SIG-M5 (cell line): Measurements from ENCODE around the gene CHAMP1.
"Not testable (repeated sequence)": the region's sequence is repeated elsewhere in the genome, so short reads cannot be mapped to it uniquely, and the experiment has no call there.

Experiments
- DNase-seq: peaks from one replicate; lab custom pipeline; 2025; lab: John Stamatoyannopoulos, UW

The CHAMP1 gene

GRCh38 chr13:114299604-114300305, 14.5 kb upstream of the CHAMP1 start:
- no peak for DNase-seq

GRCh38 chr13:114303700-114304327, 10.5 kb upstream of the CHAMP1 start:
- no peak for DNase-seq

- DNase-seq = no peak
These were observed 9.8 kb upstream of the CHAMP1 start for GRCh38 chr13:114304346-114305034.

- DNase-seq = no peak
These were observed 5.2 kb upstream of the CHAMP1 start for GRCh38 chr13:114309086-114309485.

DNA sequence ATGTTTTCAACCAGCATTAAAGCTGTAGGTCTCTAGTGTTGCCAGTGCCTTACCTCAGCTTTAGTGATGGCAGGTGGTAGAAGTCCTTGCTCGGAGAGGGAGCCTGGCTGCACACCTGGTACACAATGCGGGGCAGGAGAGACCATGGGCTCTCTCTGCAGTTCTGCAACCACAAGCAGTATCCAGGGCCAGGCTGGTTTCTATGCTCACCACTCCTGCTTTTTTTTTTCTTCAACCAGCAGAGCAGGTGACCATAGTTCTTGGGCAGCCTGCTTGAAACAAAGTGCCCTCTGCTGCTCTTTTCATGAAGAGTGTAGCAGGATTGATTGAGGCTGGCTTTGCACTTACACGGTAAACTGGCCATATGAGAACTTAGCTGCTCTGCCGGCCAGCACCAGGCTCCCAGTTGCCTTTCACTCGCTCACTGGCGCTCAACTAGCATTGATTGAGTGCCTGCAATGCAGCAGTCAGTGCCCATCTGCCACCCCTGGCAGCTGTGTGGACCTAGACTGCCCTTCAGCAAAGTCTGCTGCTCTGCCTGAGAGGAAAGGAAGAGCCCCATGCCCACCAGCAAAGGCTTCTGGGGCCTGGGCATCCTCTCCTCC, 4.4 kb upstream of the CHAMP1 start:
- DNase-seq = no peak

DNA sequence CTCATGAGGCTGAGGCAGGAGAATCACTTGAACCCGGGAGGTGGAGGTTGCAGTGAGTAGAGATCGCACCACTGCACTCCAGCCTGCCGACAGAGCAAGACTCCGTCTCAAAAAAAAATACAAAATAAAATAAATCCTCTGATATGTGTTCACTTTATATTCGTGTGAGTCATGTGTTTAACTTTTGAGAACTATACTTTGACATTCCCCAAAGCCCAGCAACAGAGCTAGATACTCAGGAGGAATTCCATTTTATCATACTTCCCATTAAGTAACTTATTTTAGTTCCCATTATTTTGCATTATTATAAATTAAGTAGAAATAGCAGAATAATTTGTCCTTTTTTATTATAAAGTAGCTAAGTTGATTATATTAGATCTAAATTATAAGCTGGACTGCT, 3.3 kb upstream of the CHAMP1 start:
- DNase-seq = no peak

DNA sequence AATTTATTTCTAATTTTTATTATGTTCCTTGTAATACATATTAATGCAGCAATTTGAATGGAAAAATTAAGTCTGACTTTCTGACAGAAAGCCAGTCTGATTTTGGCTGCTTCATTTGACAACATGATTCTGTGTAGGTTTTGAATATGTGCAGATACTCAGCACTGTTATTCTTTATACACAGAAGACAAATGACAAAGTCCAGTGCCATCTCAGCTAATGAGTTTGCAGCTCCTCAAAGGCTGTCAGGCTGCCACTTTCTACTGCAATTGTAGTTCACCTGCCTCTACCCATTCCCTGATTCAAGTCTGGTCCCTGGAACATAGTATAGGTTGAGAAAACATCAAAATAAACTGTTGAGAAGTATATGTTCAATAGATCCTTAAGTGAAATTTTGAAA, 2.9 kb upstream of the CHAMP1 start:
- DNase-seq = no peak

- no peak for DNase-seq
These were observed 2.4 kb upstream of the CHAMP1 start for GRCh38 chr13:114311908-114312307.

- no peak for DNase-seq
These were observed 1.0 kb upstream of the CHAMP1 start for GRCh38 chr13:114313061-114313860.

- no peak for DNase-seq
These were observed 927 bp downstream of the CHAMP1 start for GRCh38 chr13:114315074-114315785.

DNA sequence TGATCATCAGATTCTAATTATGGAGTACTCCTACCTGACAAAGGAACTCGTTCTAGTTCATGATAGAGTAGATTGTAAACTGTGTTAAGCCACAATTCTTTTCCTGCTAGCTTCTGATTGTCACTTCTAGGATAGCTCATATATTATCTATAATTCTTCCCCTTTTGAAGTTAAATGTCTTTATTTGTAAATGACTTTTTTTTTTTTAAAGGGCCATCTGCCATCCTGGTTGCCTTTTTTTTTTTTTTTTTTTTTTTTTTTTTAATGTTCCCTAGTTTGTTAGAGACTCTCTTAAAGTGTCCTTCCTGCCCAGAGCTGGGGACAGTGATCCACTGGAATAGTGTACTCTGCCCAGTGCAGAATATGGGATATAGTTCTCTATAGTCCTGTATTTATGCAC, 4.3 kb downstream of the CHAMP1 start:
- DNase-seq = no peak

- DNase-seq = no peak
These were observed 5.2 kb downstream of the CHAMP1 start for GRCh38 chr13:114319441-114319913.

DNA sequence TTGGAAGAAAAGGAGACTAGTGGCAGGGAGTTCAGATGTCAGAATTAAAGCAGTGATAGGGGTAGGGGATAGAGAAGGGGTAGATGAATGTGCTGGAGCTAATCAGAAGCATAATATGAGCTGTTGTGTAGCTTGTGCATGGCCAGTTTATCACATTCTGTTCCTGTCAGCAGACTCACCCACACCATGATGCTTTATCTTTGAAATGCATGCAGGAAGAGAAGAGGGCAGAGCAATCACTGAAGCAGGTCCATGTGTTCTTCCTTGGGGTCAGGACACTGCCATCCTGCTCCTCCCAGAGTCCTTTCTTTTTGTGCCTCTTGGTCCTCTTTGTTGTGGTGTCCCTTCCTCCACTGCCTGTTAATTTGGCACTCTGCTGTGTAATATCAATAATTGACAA, 5.8 kb downstream of the CHAMP1 start:
- no peak for DNase-seq

DNA sequence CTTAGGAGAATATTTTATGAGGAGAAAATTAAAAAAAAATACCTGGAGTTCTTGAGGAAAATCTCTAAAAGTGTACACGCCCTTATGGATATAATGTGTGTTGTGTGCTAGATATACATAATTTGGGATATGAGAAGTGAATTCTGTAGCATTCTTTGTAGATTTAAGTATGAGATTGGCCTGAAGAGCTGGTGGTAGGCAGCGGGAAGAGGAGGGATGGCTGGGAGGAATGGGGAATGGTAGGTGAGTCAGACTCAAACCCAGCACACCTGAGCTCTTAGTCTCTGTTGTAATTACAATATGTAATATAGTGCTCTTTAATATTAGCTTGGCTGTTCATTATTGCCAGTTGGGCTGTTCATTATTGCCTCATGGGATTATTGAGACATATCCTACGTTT, 7.0 kb downstream of the CHAMP1 start:
- DNase-seq = no peak

GRCh38 chr13:114323349-114323748, 9.0 kb downstream of the CHAMP1 start:
- DNase-seq = no peak

DNA sequence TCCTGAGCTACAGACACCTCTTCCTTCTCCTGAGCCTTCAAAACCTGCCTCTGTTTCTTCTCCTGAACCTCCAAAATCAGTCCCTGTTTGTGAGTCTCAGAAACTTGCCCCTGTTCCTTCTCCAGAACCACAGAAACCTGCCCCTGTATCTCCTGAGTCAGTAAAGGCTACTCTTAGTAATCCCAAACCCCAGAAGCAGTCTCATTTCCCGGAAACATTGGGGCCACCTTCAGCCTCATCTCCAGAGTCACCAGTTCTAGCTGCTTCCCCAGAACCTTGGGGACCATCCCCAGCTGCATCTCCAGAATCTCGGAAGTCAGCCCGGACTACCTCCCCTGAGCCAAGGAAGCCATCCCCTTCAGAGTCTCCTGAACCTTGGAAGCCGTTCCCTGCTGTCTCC, 10.0 kb downstream of the CHAMP1 start:
- no peak for DNase-seq

- DNase-seq = peak; percentile 18
These were observed 11.4 kb downstream of the CHAMP1 start for GRCh38 chr13:114325729-114326128.

DNA sequence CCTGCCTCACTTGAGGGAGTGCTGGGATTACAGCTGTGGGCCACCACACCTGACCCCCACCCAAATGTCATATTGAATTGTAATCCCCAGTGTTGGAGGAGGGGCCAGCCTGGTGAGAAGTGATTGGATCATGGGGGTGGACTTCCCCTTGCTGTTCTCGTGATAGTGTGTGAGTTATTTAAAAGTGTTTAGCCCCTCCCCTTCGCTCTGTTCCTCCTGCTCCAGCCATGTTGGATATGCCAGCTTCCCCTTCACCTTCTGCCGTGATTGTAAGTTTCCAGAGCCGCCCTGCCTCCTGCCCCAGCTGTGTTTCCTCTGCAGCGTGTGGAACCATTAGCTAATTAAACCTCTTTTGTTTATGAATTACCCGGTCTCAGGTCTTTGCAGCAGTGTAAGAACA, 13.7 kb downstream of the CHAMP1 start:
- DNase-seq = no peak

DNA sequence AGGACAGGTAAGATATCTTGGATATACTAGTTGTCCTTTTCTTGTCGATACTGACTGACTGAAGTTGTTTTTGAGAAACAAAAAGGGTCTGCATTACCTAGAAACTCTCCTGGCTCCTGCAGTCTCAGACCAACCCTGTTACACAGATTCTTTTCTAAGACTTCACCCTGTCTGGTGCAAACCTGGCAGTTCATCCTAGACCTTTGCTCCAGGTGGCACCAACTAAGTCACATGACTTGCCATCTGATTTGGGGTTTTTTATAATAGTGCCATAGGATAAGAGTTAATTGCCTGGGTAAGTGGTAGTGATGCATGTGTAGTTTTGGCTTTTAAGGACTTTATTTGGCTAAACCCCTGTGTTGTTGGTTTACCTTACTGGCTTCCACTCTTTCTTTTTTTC, 14.3 kb downstream of the CHAMP1 start:
- DNase-seq = no peak

DNA sequence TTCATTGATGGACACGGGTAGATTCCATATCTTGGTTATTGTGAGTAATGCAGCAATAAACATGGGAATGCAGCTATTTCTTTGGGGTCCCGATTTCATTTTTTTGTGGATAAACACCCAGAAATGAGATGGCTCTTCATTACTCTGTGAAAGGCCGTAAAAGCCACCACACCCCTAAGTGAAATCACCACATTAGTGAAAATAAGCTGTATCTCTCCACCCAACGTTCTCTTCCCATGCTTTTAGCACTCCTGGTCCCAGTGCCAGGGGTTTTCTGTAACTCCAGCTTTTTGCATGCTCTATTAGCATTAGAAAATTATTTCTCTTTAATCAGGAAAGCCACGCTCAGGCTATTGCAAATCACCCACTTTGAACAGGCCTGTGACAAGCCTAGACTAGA, 15.8 kb downstream of the CHAMP1 start:
- no peak for DNase-seq

DNA sequence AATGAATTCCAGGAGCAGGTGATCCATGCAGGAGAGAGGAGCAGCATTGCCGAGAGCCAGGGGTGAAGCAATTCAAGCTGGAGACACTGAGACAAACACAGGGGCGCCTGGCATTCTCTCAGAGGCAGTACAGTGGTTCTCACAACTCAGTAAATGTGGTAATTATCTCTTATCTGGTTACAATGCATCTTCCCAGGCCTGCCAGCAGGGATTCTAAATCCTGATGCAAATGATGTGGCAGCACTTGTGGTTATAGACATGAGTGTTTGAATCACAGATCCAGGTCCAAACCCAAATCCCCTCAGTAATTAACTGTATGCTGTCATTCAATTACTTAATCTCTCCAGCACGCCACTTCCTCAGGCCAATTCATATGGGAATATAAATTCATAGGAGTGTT, 19.6 kb downstream of the CHAMP1 start:
- DNase-seq = not testable (repeated sequence)
